Gastroesophageal sphincter (tissue), 3 donors: ENCODE data around the gene DCAF8.

Source experiments
- EP300 ChIP-seq: sonication (generic); formaldehyde crosslinking; IDR thresholded peaks from one replicate; pipeline ENCODE4 v1.6.1; 2017; ENCODE audit warnings: antibody characterized with exemption, mild to moderate bottlenecking
- POLR2A ChIP-seq, 2 donors: fragments of 450-650 bp; IDR thresholded peaks; one replicate each; pipeline ENCODE4 v1.6.1; 2017; ENCODE audit warnings: antibody characterized with exemption in 2 of 2, mild to moderate bottlenecking in 2 of 2, moderate library complexity in 1 of 2
- POLR2AphosphoS5 ChIP-seq: sonication (generic); formaldehyde crosslinking; IDR thresholded peaks from one replicate; pipeline ENCODE4 v1.6.1; 2017; ENCODE audit warnings: antibody characterized with exemption
- TF ChIP-seq, protein P1 (sequence below), 4 experiments: fragments of 200-600 bp in 2 of 4; fragments of 450-650 bp in 2 of 4; sonication (generic) in 1 of 4; IDR thresholded peaks; one replicate each; pipeline ENCODE4 v1.5.1; 2017 to 2019; ENCODE audit warnings: antibody characterized with exemption in 4 of 4, mild to moderate bottlenecking in 2 of 4, moderate library complexity in 2 of 4

DNA sequence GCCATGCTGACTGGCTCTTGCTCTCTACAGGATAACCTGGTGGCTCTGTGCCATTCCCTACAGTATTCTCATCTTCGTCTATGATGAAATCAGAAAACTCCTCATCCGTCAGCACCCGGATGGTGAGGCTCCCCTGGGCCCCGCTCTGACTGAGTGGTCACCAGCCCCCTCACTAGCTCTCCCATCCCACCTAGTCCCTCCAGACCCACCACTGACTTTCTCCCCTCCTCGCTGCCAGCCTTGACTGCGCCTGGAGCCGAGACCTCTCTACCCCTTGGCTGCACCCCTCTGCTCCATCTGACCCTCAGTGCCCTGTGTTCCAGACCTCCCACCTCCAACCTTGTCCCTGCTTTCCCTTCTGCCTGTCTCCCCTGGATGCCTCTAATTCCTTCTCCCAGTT is 76.1 kb downstream of the DCAF8 start:
- TF ChIP-seq, protein P1, sequence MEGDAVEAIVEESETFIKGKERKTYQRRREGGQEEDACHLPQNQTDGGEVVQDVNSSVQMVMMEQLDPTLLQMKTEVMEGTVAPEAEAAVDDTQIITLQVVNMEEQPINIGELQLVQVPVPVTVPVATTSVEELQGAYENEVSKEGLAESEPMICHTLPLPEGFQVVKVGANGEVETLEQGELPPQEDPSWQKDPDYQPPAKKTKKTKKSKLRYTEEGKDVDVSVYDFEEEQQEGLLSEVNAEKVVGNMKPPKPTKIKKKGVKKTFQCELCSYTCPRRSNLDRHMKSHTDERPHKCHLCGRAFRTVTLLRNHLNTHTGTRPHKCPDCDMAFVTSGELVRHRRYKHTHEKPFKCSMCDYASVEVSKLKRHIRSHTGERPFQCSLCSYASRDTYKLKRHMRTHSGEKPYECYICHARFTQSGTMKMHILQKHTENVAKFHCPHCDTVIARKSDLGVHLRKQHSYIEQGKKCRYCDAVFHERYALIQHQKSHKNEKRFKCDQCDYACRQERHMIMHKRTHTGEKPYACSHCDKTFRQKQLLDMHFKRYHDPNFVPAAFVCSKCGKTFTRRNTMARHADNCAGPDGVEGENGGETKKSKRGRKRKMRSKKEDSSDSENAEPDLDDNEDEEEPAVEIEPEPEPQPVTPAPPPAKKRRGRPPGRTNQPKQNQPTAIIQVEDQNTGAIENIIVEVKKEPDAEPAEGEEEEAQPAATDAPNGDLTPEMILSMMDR (IDR thresholded peaks at IDR 0.05), result no peak
- no peak for TF ChIP-seq POLR2A (IDR thresholded peaks at IDR 0.05)
- TF ChIP-seq POLR2AphosphoS5, result no peak
- TF ChIP-seq EP300, result no peak
